B cell (primary cell): ENCODE data around the gene SPTB. TPM values are rescaled to one million over a fixed set of nuclear protein-coding genes. Genes with fewer than 3 reads are reported as not detected.

Experiments used
- ATAC-seq: fragments of 200-7000 bp; cut with Tn5 transposase; one replicate; pipeline ENCODE4 v1.10.0; 2021; ENCODE audit warnings: low read depth, mild to moderate bottlenecking, moderate number of reproducible peaks, moderate library complexity
- CTCF ChIA-PET: fragments of 350-600 bp; sonication (Branson Sonifier 250); formaldehyde crosslinking; loops from one replicate; lab custom pipeline; 2021; ENCODE audit warnings: antibody characterized with exemption, inconsistent platforms; lab: Charles Lee
- POLR2A ChIA-PET: fragments of 350-600 bp; sonication (Branson Sonifier 250); formaldehyde crosslinking; loops from one replicate; lab custom pipeline; 2021; ENCODE audit warnings: antibody characterized with exemption; lab: Charles Lee
- DNase-seq: peaks from one replicate; pipeline ENCODE4 v3.0.0; 2013
- H2AFZ ChIP-seq: 2 replicates; pipeline ENCODE4 v1.6.1; 2012; ENCODE audit warnings: mild to moderate bottlenecking, low read depth, low read length; ENCODE audit not compliant: insufficient read depth, poor library complexity, severe bottlenecking
- H3K27ac ChIP-seq, 2 donors: 1 replicate in 1 of 2; 2 replicates in 1 of 2; pipeline ENCODE4 v1.5.1; 2012 to 2013; ENCODE audit warnings: low read length in 2 of 2, mild to moderate bottlenecking in 2 of 2, moderate library complexity in 1 of 2
- H3K27me3 ChIP-seq, 4 experiments: fragments of 200-600 bp in 1 of 4; sonication (generic) in 1 of 4; replicated peaks in 1 of 4; 1 replicate in 2 of 4; 2 replicates in 2 of 4; pipeline versions ENCODE4 v1.6.1 to v1.7.0; 2013 to 2016; ENCODE audit warnings: low read length in 3 of 4, mild to moderate bottlenecking in 2 of 4, mixed read lengths in 1 of 4, moderate library complexity in 1 of 4; ENCODE audit not compliant: insufficient read depth in 4 of 4, control insufficient read depth in 3 of 4; ENCODE audit errors: control extremely low read depth in 1 of 4
- H3K36me3 ChIP-seq, 2 experiments: replicated peaks in 1 of 2; 1 replicate in 1 of 2; 2 replicates in 1 of 2; pipeline versions ENCODE4 v1.6.1 to v1.7.1; 2013; ENCODE audit warnings: low read length in 1 of 2; ENCODE audit not compliant: insufficient read depth in 2 of 2, control insufficient read depth in 1 of 2; ENCODE audit errors: control extremely low read depth in 1 of 2, extremely low read depth in 1 of 2
- H3K4me1 ChIP-seq, 2 donors: fragments of 200-600 bp in 1 of 2; sonication (generic) in 1 of 2; 1 replicate in 1 of 2; 2 replicates in 1 of 2; pipeline versions ENCODE4 v1.5.1 to v1.6.1; 2013 to 2017; ENCODE audit warnings: low read length in 2 of 2; ENCODE audit not compliant: control insufficient read depth in 2 of 2, insufficient read depth in 2 of 2
- H3K4me2 ChIP-seq: replicated peaks from 2 replicates; pipeline ENCODE3; 2012; ENCODE audit warnings: mild to moderate bottlenecking, low read depth, low read length; ENCODE audit not compliant: poor library complexity, severe bottlenecking
- H3K4me3 ChIP-seq, 5 experiments: fragments of 200-600 bp in 1 of 5; sonication (generic) in 1 of 5; 1 replicate in 3 of 5; 2 replicates in 2 of 5; pipeline versions ENCODE4 v1.5.1 to v1.7.0; 2011 to 2016; ENCODE audit warnings: low read length in 4 of 5, mild to moderate bottlenecking in 4 of 5, low read depth in 2 of 5, control low read depth in 1 of 5, moderate library complexity in 1 of 5; ENCODE audit not compliant: insufficient read depth in 1 of 5; ENCODE audit errors: control extremely low read depth in 1 of 5, extremely low read depth in 1 of 5
- H3K79me2 ChIP-seq: fragments of 200-600 bp; sonication (generic); one replicate; pipeline ENCODE4 v1.6.0; 2016; ENCODE audit warnings: low read length; ENCODE audit not compliant: control insufficient read depth, insufficient read depth
- H3K9ac ChIP-seq: fragments of 200-600 bp; sonication (generic); 2 replicates; pipeline ENCODE4 v1.6.1; 2017; ENCODE audit warnings: mild to moderate bottlenecking, low read length, moderate library complexity
- H3K9me3 ChIP-seq, 3 donors: one replicate each; pipeline versions ENCODE4 v1.6.1 to v1.7.1; 2013; ENCODE audit warnings: low read length in 2 of 3; ENCODE audit not compliant: control insufficient read depth in 2 of 3, insufficient read depth in 1 of 3; ENCODE audit errors: control extremely low read depth in 1 of 3
- H4K20me1 ChIP-seq: 2 replicates; pipeline ENCODE4 v1.6.0; 2012; ENCODE audit warnings: mild to moderate bottlenecking, low read length; ENCODE audit not compliant: insufficient read depth, control insufficient read depth, poor library complexity, severe bottlenecking
- H3K27ac Mint-ChIP-seq: one replicate; pipeline ENCODE4 v1.8.0; 2021; ENCODE audit warnings: mixed read lengths
- H3K27me3 Mint-ChIP-seq: one replicate; pipeline ENCODE4 v1.8.0; 2021; ENCODE audit warnings: mixed read lengths
- H3K4me1 Mint-ChIP-seq: one replicate; pipeline ENCODE4 v1.8.0; 2021; ENCODE audit warnings: mixed read lengths
- H3K4me3 Mint-ChIP-seq: one replicate; pipeline ENCODE4 v1.8.0; 2021; ENCODE audit warnings: mixed read lengths
- H3K9me3 Mint-ChIP-seq: one replicate; pipeline ENCODE4 v1.8.0; 2022; ENCODE audit warnings: mixed read lengths; ENCODE audit not compliant: insufficient read depth
- CTCF ChIP-seq: fragments of 200-600 bp; IDR thresholded peaks from one replicate; pipeline ENCODE4 v1.8.0; 2022; ENCODE audit warnings: antibody characterized with exemption, mild to moderate bottlenecking
- EZH2 ChIP-seq: IDR thresholded peaks from 2 replicates; pipeline ENCODE4 v1.6.1; 2012; ENCODE audit warnings: borderline replicate concordance, low read depth, mild to moderate bottlenecking, moderate library complexity, low read length; ENCODE audit not compliant: insufficient read depth, poor library complexity, severe bottlenecking
- WGBS: methylation state at CpG from one replicate; pipeline ENCODE4 v1.1.5; 2013; ENCODE audit warnings: missing lambda C conversion rate; ENCODE audit not compliant: insufficient coverage; 5-methylcytosine and 5-hydroxymethylcytosine counted together
- intact Hi-C: fragments of 100-400 bp; cut with micrococcal nuclease; formaldehyde crosslinking; loops from one replicate; pipeline ENCODE4 v1.10.0; 2022
- polyA plus RNA-seq: library from polyadenylated mRNA; depleted of rRNA; stranded (reverse); fragments of >200 nt; gene quantifications from 2 replicates; pipeline ENCODE4 v1.2.3, GENCODE V29; 2012
- total RNA-seq, 2 donors: library from RNA; stranded (reverse); fragments of 120-200 nt in 1 of 2; gene quantifications; 1 replicate in 1 of 2; 2 replicates in 1 of 2; pipeline versions ENCODE4 v1.2.3 to v1.2.4, GENCODE V29; 2013 to 2022

Gene SPTB
- total and polyA plus RNA-seq, 2 donors (not counting 1 experiment from before 2014, with no cell fraction given), result 0.12 TPM; not detected in 1

DNA sequence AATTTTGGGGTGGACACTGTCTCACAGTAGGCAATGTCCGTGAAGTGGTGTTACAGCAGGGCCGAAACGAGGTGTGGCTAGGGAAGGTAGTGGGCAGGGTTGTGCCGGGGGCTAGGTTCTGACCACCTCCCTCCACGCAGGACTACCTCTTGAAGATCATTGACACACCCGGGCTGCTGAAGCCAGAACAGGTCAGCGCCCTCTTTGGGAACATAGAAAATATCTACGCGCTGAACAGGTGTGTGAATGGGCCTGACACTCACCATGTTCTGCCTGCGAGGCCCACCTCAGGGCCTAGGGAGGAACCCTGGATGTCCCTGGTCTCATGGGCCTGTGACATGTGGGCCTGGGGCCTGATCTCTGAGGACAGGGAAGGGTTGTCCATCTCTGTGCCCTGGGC, 150.9 kb downstream of the SPTB start:
- peaks cover 7% of the 10 kb centered on the region for H3K27me3 Mint-ChIP-seq
- H3K4me1 Mint-ChIP-seq, result no peaks in the 10 kb centered on the region
- intact Hi-C loops, result no loop called here
- H3K4me2 ChIP-seq, result no peak overlapping the region
- H3K4me3 ChIP-seq, result no peak overlapping the region
- H3K9ac ChIP-seq, result no peak overlapping the region
- ATAC-seq (no peak), DNase-seq (no peak)
- no peaks in the 10 kb centered on the region for H3K36me3 ChIP-seq
- no peaks in the 10 kb centered on the region for H3K4me1 ChIP-seq
- WGBS, result over 99% methylated on average over 9 of the region's 10 CpGs
- no peak overlapping the region for H2AFZ ChIP-seq
- H3K27me3 ChIP-seq, result peaks cover 0 to 3% (median 0%) of the 10 kb centered on the region in 4 experiments
- no peak overlapping the region for H3K27ac Mint-ChIP-seq
- no peaks in the 10 kb centered on the region for H3K9me3 ChIP-seq
- no peak overlapping the region for H3K4me3 Mint-ChIP-seq
- TF ChIP-seq CTCF (no peak), EZH2 (no peak)
- H3K9me3 Mint-ChIP-seq, result no peaks in the 10 kb centered on the region
- H3K27ac ChIP-seq, result no peak overlapping the region
- H4K20me1 ChIP-seq, result no peaks in the 10 kb centered on the region
- ChIA-PET CTCF (no interaction called here), POLR2A (no interaction called here)
- H3K79me2 ChIP-seq, result no peaks in the 10 kb centered on the region

- no peaks in the 10 kb centered on the region for H3K4me1 Mint-ChIP-seq
- 91% methylated on average over 6 of the region's 6 CpGs for WGBS
- Histone ChIP-seq H3K4me1 (no peaks in the 10 kb centered on the region), H3K9ac (no peak overlapping the region), H4K20me1 (no peaks in the 10 kb centered on the region), H3K27ac (no peak overlapping the region), H3K27me3 (peaks cover 0 to 3% (median 0%) of the 10 kb centered on the region in 4 experiments), H3K36me3 (no peaks in the 10 kb centered on the region), H3K4me2 (no peak overlapping the region), H2AFZ (no peak overlapping the region), H3K79me2 (no peaks in the 10 kb centered on the region), H3K4me3 (no peak overlapping the region), H3K9me3 (no peaks in the 10 kb centered on the region)
- H3K9me3 Mint-ChIP-seq, result no peaks in the 10 kb centered on the region
- intact Hi-C loops, result no loop called here
- no peak for ATAC-seq
- TF ChIP-seq CTCF (no peak), EZH2 (no peak)
- no peak overlapping the region for H3K27ac Mint-ChIP-seq
- H3K27me3 Mint-ChIP-seq, result peaks cover 10% of the 10 kb centered on the region
- POLR2A ChIA-PET, result no interaction called here
- no peak for DNase-seq
- CTCF ChIA-PET, result no interaction called here
- no peak overlapping the region for H3K4me3 Mint-ChIP-seq
These were observed 151.6 kb downstream of the SPTB start for GRCh38 chr14:64728106-64728505.
